Osteocyte (in vitro differentiated cells): ENCODE results near the gene TP63. TPM values are rescaled to one million over a fixed set of nuclear protein-coding genes. Genes with fewer than 3 reads are reported as not detected.

ENCODE experiments used
- DNase-seq: peaks from one replicate; pipeline ENCODE4 v3.0.0; 2021; ENCODE audit warnings: mixed read lengths; ENCODE audit not compliant: unreplicated experiment; ENCODE audit errors: extremely low spot score
- H3K27ac Mint-ChIP-seq: one replicate; pipeline ENCODE4 v1.8.0; 2021; ENCODE audit warnings: mild to moderate bottlenecking, mixed read lengths; ENCODE audit not compliant: unreplicated experiment
- H3K27me3 Mint-ChIP-seq: one replicate; pipeline ENCODE4 v1.8.0; 2021; ENCODE audit warnings: mixed read lengths; ENCODE audit not compliant: unreplicated experiment
- H3K36me3 Mint-ChIP-seq: one replicate; pipeline ENCODE4 v1.8.0; 2021; ENCODE audit warnings: mixed read lengths; ENCODE audit not compliant: unreplicated experiment
- H3K4me1 Mint-ChIP-seq: one replicate; pipeline ENCODE4 v1.8.0; 2021; ENCODE audit warnings: mixed read lengths; ENCODE audit not compliant: unreplicated experiment
- H3K4me3 Mint-ChIP-seq: one replicate; pipeline ENCODE4 v1.8.0; 2021; ENCODE audit warnings: mild to moderate bottlenecking, moderate library complexity, mixed read lengths; ENCODE audit not compliant: unreplicated experiment
- H3K9me3 Mint-ChIP-seq: one replicate; pipeline ENCODE4 v1.8.0; 2021; ENCODE audit warnings: mixed read lengths; ENCODE audit not compliant: unreplicated experiment
- total RNA-seq: library from RNA; stranded (reverse); gene quantifications from 2 replicates; pipeline ENCODE4 v1.2.1, GENCODE V29; 2021
- TF ChIP-seq, protein P1 (sequence below): fragments of 200-600 bp; sonication (generic); IDR thresholded peaks from 2 replicates; pipeline ENCODE4 v1.5.0; 2021; ENCODE audit warnings: antibody characterized with exemption, mild to moderate bottlenecking, moderate library complexity

The TP63 gene
- total RNA-seq, 1 donor from 2014 or later: 0.16 TPM

DNA sequence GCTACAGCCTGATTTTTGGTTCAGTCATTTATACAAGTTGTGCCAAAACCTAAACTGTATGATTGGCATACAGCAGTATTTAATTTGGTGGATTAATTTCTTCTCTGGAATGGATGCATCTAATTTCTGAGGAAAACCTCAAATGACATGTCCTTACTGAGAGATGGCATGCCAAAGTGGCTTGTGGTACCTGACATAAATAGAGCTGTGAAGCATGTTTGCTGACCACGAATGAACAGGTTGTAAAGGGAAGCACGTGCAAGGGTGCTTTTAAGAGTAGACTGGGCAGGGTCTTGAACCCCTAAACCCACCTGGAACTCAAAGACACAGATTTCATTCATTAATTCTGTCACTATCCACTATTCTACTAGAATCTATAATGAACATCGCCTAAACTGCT is 77.2 kb downstream of the TP63 start:
- DNase-seq: no peak
- no peak overlapping the region for H3K27ac Mint-ChIP-seq
- TF ChIP-seq, protein P1, sequence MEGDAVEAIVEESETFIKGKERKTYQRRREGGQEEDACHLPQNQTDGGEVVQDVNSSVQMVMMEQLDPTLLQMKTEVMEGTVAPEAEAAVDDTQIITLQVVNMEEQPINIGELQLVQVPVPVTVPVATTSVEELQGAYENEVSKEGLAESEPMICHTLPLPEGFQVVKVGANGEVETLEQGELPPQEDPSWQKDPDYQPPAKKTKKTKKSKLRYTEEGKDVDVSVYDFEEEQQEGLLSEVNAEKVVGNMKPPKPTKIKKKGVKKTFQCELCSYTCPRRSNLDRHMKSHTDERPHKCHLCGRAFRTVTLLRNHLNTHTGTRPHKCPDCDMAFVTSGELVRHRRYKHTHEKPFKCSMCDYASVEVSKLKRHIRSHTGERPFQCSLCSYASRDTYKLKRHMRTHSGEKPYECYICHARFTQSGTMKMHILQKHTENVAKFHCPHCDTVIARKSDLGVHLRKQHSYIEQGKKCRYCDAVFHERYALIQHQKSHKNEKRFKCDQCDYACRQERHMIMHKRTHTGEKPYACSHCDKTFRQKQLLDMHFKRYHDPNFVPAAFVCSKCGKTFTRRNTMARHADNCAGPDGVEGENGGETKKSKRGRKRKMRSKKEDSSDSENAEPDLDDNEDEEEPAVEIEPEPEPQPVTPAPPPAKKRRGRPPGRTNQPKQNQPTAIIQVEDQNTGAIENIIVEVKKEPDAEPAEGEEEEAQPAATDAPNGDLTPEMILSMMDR: no peak
- H3K36me3 Mint-ChIP-seq: no peaks in the 10 kb centered on the region
- peaks cover 35% of the 10 kb centered on the region for H3K4me1 Mint-ChIP-seq
- H3K27me3 Mint-ChIP-seq: no peaks in the 10 kb centered on the region
- no peak overlapping the region for H3K4me3 Mint-ChIP-seq
- H3K9me3 Mint-ChIP-seq: no peaks in the 10 kb centered on the region

DNA sequence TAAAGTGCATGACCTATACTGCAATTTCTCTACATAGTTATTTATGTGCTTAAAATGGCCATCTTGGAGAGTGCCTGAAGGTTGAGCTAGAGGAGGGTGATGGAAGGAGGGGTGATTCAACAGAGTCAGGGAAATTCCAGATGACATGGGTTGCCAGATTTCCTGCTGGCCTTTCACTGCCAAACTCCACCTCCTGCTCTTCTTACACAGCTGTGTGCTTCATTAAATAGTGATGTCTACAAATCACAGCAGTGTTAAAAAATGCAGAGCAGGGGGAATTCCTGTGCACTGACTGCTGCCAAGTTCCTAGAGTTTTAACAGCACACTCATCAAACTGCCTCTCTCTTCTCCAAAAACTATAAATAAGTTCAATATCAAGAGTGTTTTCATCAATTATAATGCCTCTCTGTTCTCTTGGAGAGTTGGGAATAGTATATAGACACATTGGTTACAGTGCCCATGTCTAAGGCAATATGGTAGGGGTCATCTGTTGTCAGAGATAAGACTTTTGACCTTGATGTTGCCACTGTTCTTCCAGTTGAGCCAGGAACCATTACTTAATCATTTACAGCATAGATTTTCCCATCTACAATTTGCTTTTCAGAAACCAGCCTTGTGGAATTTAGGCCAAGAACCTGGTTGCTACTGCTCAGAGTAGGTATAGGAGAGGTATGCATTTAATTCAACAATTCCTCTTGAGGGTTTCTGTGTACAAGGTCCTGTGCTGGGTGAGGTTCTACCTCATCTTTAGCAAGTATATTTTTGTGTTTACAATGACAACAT is 79.6 kb downstream of the TP63 start:
- DNase-seq: no peak
- peak overlapping the region; percentile 77 for H3K27ac Mint-ChIP-seq

DNA sequence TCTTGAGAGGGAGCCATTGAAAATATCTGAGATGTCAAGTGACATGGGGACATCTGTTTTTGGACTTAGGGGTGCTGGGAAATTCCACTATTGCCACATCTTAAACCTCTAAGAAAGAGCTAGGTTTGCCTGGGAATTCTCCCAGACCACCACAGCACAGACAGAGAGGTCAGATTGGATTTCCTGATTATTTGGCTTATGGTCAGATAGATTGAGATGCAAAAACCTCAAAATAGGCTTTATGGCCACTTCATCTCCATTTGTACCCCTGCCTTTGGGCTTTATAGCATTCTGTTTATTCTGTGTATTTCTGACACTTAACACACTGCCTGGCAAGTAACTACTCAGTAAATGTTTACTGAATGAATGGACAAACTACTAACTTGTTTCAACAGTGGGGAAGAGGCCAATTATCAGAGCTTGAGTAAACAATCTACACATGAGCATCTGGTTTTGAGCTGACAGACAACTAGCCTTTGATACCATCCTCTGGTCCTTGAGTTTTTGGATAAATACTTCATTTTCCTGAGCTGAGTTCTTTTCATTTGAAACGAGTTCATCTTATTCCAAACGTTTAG is 81.8 kb downstream of the TP63 start:
- TF ChIP-seq, protein P1: no peak
- no peaks in the 10 kb centered on the region for H3K9me3 Mint-ChIP-seq
- no peaks in the 10 kb centered on the region for H3K36me3 Mint-ChIP-seq
- H3K27me3 Mint-ChIP-seq: no peaks in the 10 kb centered on the region
- no peak for DNase-seq
- no peak overlapping the region for H3K27ac Mint-ChIP-seq
- peaks cover 68% of the 10 kb centered on the region for H3K4me1 Mint-ChIP-seq
- H3K4me3 Mint-ChIP-seq: no peak overlapping the region

More for the DNA sequence above, 79.6 kb downstream of the TP63 start:
- no peaks in the 10 kb centered on the region for H3K36me3 Mint-ChIP-seq
- peaks cover 55% of the 10 kb centered on the region for H3K4me1 Mint-ChIP-seq
- no peaks in the 10 kb centered on the region for H3K9me3 Mint-ChIP-seq
- TF ChIP-seq, protein P1: no peak
- H3K4me3 Mint-ChIP-seq: no peak overlapping the region
- no peaks in the 10 kb centered on the region for H3K27me3 Mint-ChIP-seq

DNA sequence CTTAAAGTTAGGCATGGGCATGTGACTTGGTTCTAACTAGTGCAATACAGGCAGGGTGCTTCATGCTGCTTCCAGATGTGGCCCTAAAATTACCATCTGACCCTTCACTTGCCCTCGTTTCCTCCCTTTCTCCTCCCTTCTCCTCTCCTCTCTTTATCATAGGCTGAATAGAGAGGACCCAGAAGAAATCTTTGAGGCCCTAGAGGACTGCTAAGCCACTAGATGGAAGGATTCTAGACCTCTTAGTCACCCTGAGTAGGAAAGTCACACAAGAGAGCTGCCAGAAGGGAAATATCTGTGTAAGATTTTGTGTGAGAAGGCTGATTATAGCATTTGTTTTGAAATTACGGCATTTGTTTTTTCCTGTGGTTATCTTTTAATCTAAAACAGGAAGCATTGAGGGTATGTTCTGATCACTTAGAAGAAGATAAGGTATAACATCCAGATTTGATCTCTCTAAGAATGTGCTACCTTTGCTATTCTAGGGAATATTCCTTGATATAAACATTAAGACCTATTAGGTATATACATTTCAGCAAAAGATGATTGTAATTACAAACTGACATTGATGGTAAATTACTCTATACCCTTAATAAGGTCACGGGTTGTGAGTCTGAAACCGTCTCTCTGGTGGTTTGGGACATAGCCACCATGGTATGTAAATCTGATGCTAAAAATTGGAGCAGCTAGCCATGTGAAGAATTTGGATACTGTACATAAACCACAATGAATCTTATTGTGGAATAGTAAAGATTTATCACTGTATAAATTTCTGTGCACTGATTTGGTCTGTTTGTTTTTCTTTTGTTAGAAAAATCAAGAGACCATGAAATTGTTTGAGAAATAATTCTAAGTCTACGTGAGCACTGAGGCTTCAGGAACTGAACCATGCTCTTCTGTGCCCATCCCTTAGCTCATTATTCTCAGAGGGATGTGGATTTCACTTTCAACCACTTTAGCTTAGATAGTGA is 84.1 kb downstream of the TP63 start:
- Mint-ChIP-seq H3K4me3 (no peak overlapping the region), H3K27me3 (no peaks in the 10 kb centered on the region), H3K4me1 (peaks cover 66% of the 10 kb centered on the region), H3K27ac (peak overlapping the region; percentile 93), H3K9me3 (no peaks in the 10 kb centered on the region), H3K36me3 (no peaks in the 10 kb centered on the region)
- TF ChIP-seq, protein P1: no peak
- no peak for DNase-seq
